T-helper 17 cell (primary cell): ENCODE measurements around the gene VGLL4. TPM values are rescaled to one million over a fixed set of nuclear protein-coding genes. Genes with fewer than 3 reads are reported as not detected.

Source experiments
- ATAC-seq: fragments of 150-1000 bp; cut with Tn5 transposase; 2 replicates; pipeline ENCODE4 v1.10.0; 2021; ENCODE audit warnings: mild to moderate bottlenecking, moderate library complexity
- DNase-seq, 3 donors: peaks; one replicate each; pipeline versions ENCODE4 v3.0.0 to v3.0.0-alpha.2; 2020 to 2021
- H3K9me3 ChIP-seq: one replicate; pipeline ENCODE4 v1.7.0; 2013; ENCODE audit warnings: low read length, mild to moderate bottlenecking; ENCODE audit not compliant: control insufficient read depth, poor library complexity, severe bottlenecking
- H3K27ac Mint-ChIP-seq: one replicate; pipeline ENCODE4 v1.8.0; 2022; ENCODE audit warnings: mild to moderate bottlenecking, moderate library complexity, mixed read lengths
- H3K27me3 Mint-ChIP-seq: one replicate; pipeline ENCODE4 v1.8.0; 2022; ENCODE audit warnings: mixed read lengths
- H3K36me3 Mint-ChIP-seq: one replicate; pipeline ENCODE4 v1.8.0; 2022; ENCODE audit warnings: low read depth, mixed read lengths
- H3K4me1 Mint-ChIP-seq: one replicate; pipeline ENCODE4 v1.8.0; 2022; ENCODE audit warnings: mild to moderate bottlenecking, mixed read lengths
- H3K4me3 Mint-ChIP-seq: one replicate; pipeline ENCODE4 v1.8.0; 2022; ENCODE audit warnings: mild to moderate bottlenecking, moderate library complexity, mixed read lengths
- total RNA-seq, 4 donors: library from RNA in 2 of 4; stranded (reverse) in 2 of 4; gene quantifications; one replicate each; pipeline ENCODE4 v1.2.3 and lab custom pipeline; 2022 to 2026

VGLL4 gene
- total RNA-seq, 2 donors from 2014 or later: 18.7 to 20.2 TPM

- Mint-ChIP-seq H3K4me1 (peaks cover 43% of the 10 kb centered on the region), H3K36me3 (no peaks in the 10 kb centered on the region), H3K4me3 (peak overlapping the region; percentile 100), H3K27me3 (no peaks in the 10 kb centered on the region), H3K27ac (peak overlapping the region; percentile 98)
- DNase-seq (peak; percentile 23 to 43 (median 42)), ATAC-seq (peak; percentile 72)
- H3K9me3 ChIP-seq: no peaks in the 10 kb centered on the region
Observed at GRCh38 chr3:11642431-11643191, 1.1 kb downstream of the VGLL4 start.

GRCh38 chr3:11641683-11642430 lies 1.9 kb downstream of the VGLL4 start:
- Mint-ChIP-seq H3K36me3 (no peaks in the 10 kb centered on the region), H3K27me3 (no peaks in the 10 kb centered on the region), H3K4me3 (peak overlapping the region; percentile 100), H3K4me1 (peaks cover 45% of the 10 kb centered on the region), H3K27ac (peak overlapping the region; percentile 98)
- no peak for ATAC-seq
- no peaks in the 10 kb centered on the region for H3K9me3 ChIP-seq
- no peak for DNase-seq

- no peak for DNase-seq
- Mint-ChIP-seq H3K27ac (peak overlapping the region; percentile 98), H3K36me3 (no peaks in the 10 kb centered on the region), H3K4me3 (peak overlapping the region; percentile 100), H3K27me3 (no peaks in the 10 kb centered on the region), H3K4me1 (peaks cover 45% of the 10 kb centered on the region)
- ATAC-seq: no peak
- no peaks in the 10 kb centered on the region for H3K9me3 ChIP-seq
Observed at GRCh38 chr3:11641316-11641682, 2.4 kb downstream of the VGLL4 start.

- ATAC-seq (no peak), DNase-seq (no peak)
- H3K36me3 Mint-ChIP-seq: no peaks in the 10 kb centered on the region
- H3K27ac Mint-ChIP-seq: peak overlapping the region; percentile 70
- H3K9me3 ChIP-seq: no peaks in the 10 kb centered on the region
- no peaks in the 10 kb centered on the region for H3K27me3 Mint-ChIP-seq
- peak overlapping the region; percentile 71 for H3K4me3 Mint-ChIP-seq
- H3K4me1 Mint-ChIP-seq: peaks cover 48% of the 10 kb centered on the region
Observed at GRCh38 chr3:11640009-11640673, 3.6 kb downstream of the VGLL4 start.

- Mint-ChIP-seq H3K27ac (peak overlapping the region; percentile 29), H3K4me3 (no peak overlapping the region)
Observed at GRCh38 chr3:11638495-11639358, 5.0 kb downstream of the VGLL4 start.

GRCh38 chr3:11637901-11638458 lies 5.7 kb downstream of the VGLL4 start:
- Mint-ChIP-seq H3K27me3 (no peaks in the 10 kb centered on the region), H3K4me3 (no peak overlapping the region), H3K27ac (peak overlapping the region; percentile 29), H3K4me1 (peaks cover 60% of the 10 kb centered on the region), H3K36me3 (no peaks in the 10 kb centered on the region)
- no peak for ATAC-seq
- no peak for DNase-seq
- H3K9me3 ChIP-seq: no peaks in the 10 kb centered on the region

More at GRCh38 chr3:11638495-11639358, 5.0 kb downstream of the VGLL4 start:
- Mint-ChIP-seq H3K27me3 (no peaks in the 10 kb centered on the region), H3K36me3 (no peaks in the 10 kb centered on the region), H3K4me1 (peaks cover 57% of the 10 kb centered on the region)
- DNase-seq: no peak
- no peak for ATAC-seq
- H3K9me3 ChIP-seq: no peaks in the 10 kb centered on the region

GRCh38 chr3:11636394-11636770 lies 7.3 kb downstream of the VGLL4 start:
- Mint-ChIP-seq H3K36me3 (no peaks in the 10 kb centered on the region), H3K27me3 (no peaks in the 10 kb centered on the region), H3K4me3 (no peak overlapping the region), H3K27ac (peak overlapping the region; percentile 24), H3K4me1 (peaks cover 60% of the 10 kb centered on the region)
- no peak for DNase-seq
- ATAC-seq: no peak
- H3K9me3 ChIP-seq: no peaks in the 10 kb centered on the region

- Mint-ChIP-seq H3K27ac (peak overlapping the region; percentile 24), H3K4me3 (no peak overlapping the region), H3K36me3 (no peaks in the 10 kb centered on the region), H3K4me1 (peaks cover 60% of the 10 kb centered on the region), H3K27me3 (no peaks in the 10 kb centered on the region)
- DNase-seq (no peak), ATAC-seq (no peak)
- H3K9me3 ChIP-seq: no peaks in the 10 kb centered on the region
Observed at GRCh38 chr3:11635680-11636393, 7.9 kb downstream of the VGLL4 start.

- ATAC-seq (no peak), DNase-seq (no peak)
- Mint-ChIP-seq H3K36me3 (no peaks in the 10 kb centered on the region), H3K4me3 (no peak overlapping the region), H3K27ac (peak overlapping the region; percentile 92), H3K4me1 (peaks cover 54% of the 10 kb centered on the region), H3K27me3 (no peaks in the 10 kb centered on the region)
- H3K9me3 ChIP-seq: no peaks in the 10 kb centered on the region
Observed at GRCh38 chr3:11634974-11635612, 8.6 kb downstream of the VGLL4 start.

GRCh38 chr3:11634081-11634635 lies 9.6 kb downstream of the VGLL4 start:
- peak; percentile 59 for ATAC-seq
- H3K36me3 Mint-ChIP-seq: no peaks in the 10 kb centered on the region
- peak overlapping the region; percentile 92 for H3K27ac Mint-ChIP-seq
- H3K4me1 Mint-ChIP-seq: peaks cover 54% of the 10 kb centered on the region
- H3K4me3 Mint-ChIP-seq: peak overlapping the region; percentile 78
- no peak for DNase-seq
- no peaks in the 10 kb centered on the region for H3K27me3 Mint-ChIP-seq
- no peaks in the 10 kb centered on the region for H3K9me3 ChIP-seq

GRCh38 chr3:11632966-11633365 lies 10.7 kb downstream of the VGLL4 start:
- no peaks in the 10 kb centered on the region for H3K9me3 ChIP-seq
- no peak for DNase-seq
- H3K4me3 Mint-ChIP-seq: no peak overlapping the region
- peaks cover 43% of the 10 kb centered on the region for H3K4me1 Mint-ChIP-seq
- no peak for ATAC-seq
- peak overlapping the region; percentile 11 for H3K27ac Mint-ChIP-seq
- no peaks in the 10 kb centered on the region for H3K36me3 Mint-ChIP-seq
- no peaks in the 10 kb centered on the region for H3K27me3 Mint-ChIP-seq
